Omental fat pad (tissue), 4 donors: ENCODE measurements around the gene RASGEF1C. TPM values are rescaled to one million over a fixed set of nuclear protein-coding genes. Genes with fewer than 3 reads are reported as not detected.

Experiments used
- ATAC-seq: fragments of 150-250 bp; one replicate; pipeline ENCODE4 v1.9.1; 2016; ENCODE audit warnings: mild to moderate bottlenecking, moderate library complexity; ENCODE audit not compliant: low FRiP score
- DNase-seq: peaks from one replicate; pipeline ENCODE4 v3.0.0-alpha.2; 2019; ENCODE audit warnings: low spot score
- total RNA-seq, 4 donors: library from RNA; depleted of rRNA; stranded (reverse); fragments of >200 nt; gene quantifications; one replicate each; pipeline ENCODE4 v1.1.0, GENCODE V29; 2016
- TF ChIP-seq, protein P1 (sequence below), 3 donors: fragments of 450-650 bp; IDR thresholded peaks; one replicate each; pipeline ENCODE4 v1.5.1; 2016 to 2017; ENCODE audit warnings: antibody characterized with exemption in 3 of 3, mild to moderate bottlenecking in 3 of 3, moderate library complexity in 2 of 3

RASGEF1C gene
- total RNA-seq, 4 donors from 2014 or later, result 0.37 to 8.5 TPM; not detected in 2

DNA sequence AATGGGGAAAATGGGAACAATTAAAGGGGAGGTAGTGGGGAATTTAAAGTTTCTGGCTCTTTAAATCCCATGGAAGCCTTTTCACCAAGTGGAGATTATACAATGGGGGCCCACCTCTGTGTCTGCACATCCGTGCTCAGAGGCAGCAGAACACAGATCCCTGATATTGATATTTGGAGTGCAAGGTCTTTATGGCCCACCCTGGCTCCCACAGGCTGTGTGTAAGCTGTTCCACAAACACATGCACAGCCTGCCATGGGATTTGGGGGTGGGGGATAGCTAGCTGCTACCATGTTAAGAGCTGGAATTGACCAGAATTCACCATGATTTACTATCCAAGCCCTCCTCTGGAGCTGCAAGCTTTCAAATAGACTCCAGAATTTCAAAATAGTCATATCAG, 55.9 kb downstream of the RASGEF1C start:
- no peak for DNase-seq
- ATAC-seq, result no peak
- TF ChIP-seq, protein P1, sequence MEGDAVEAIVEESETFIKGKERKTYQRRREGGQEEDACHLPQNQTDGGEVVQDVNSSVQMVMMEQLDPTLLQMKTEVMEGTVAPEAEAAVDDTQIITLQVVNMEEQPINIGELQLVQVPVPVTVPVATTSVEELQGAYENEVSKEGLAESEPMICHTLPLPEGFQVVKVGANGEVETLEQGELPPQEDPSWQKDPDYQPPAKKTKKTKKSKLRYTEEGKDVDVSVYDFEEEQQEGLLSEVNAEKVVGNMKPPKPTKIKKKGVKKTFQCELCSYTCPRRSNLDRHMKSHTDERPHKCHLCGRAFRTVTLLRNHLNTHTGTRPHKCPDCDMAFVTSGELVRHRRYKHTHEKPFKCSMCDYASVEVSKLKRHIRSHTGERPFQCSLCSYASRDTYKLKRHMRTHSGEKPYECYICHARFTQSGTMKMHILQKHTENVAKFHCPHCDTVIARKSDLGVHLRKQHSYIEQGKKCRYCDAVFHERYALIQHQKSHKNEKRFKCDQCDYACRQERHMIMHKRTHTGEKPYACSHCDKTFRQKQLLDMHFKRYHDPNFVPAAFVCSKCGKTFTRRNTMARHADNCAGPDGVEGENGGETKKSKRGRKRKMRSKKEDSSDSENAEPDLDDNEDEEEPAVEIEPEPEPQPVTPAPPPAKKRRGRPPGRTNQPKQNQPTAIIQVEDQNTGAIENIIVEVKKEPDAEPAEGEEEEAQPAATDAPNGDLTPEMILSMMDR (IDR thresholded peaks at IDR 0.05), result no peak

DNA sequence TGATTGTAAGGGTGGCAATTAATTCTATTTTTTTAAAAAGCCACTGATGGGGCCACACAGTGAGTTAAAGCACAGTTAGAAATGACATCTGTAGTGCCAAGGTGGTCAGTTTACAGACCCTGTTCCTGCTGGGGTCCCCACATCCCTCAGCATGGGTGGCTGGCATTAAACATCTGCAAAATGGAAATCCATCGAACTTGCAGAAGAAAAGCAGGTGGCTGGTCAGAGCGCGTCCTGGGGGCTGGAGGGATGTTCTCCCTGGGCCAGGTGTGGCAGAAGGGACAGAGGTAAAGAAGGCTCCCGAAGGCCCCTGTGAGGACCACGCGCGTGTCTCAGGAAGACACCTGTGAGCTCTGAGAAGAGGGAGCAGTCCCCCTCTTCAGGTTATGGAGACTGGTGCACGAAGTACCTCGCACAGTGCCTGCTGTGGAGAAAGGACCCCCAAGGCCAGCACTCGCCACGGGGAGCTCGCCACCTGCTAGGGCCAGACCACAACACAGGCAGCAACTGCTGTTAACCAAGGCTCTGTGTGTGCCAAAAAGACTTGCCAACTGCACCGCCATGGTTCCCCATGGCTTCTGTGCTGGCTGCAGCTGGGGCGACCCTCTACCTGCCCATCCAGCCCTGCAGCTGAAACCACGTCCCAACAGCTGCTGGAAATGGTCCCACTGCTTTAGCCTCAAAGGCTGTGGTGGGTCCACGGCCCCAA, 65.2 kb downstream of the RASGEF1C start:
- TF ChIP-seq, protein P1 (IDR thresholded peaks at IDR 0.05), result no peak
- DNase-seq, result no peak
- no peak for ATAC-seq

DNA sequence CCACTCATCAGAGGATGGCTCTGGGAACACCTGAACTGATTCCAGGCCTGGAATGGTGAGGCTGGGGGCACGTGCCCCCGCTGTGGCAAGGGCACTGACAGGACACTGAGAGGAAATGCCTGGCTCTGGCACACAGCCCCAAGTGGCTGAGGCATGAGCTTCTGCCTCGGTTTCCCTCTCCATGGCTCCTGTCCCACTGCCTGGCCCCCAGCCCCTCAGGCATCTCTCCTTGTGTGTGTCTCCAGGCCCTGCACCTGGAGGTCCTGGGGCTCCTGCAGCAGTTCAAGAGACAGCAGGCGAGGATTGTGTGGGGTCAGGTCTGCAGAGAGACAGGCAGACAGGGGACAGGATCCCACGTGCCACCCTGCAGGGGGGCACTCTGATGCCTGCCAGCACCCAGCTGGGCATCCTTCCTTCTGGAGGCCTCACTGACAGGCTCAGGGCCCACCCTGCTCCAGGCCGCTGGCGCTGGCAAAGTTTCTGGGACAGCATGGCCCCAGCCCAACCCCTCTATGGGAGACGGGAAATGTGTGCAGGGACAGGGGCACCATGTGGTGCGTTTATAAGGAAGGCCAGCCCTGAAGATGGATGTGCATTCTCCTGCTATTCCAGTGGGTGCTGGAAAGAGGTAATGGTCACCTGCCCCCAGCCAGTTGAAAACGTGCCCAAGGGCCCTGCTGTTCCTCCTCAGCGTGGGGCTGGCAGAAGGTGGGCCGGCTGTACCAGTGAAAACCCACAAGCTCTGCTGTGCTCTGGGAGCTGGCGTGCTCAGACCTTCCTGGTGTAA, 66.0 kb downstream of the RASGEF1C start:
- no peak for DNase-seq
- no peak for ATAC-seq
- TF ChIP-seq, protein P1 (IDR thresholded peaks at IDR 0.05), result no peak

DNA sequence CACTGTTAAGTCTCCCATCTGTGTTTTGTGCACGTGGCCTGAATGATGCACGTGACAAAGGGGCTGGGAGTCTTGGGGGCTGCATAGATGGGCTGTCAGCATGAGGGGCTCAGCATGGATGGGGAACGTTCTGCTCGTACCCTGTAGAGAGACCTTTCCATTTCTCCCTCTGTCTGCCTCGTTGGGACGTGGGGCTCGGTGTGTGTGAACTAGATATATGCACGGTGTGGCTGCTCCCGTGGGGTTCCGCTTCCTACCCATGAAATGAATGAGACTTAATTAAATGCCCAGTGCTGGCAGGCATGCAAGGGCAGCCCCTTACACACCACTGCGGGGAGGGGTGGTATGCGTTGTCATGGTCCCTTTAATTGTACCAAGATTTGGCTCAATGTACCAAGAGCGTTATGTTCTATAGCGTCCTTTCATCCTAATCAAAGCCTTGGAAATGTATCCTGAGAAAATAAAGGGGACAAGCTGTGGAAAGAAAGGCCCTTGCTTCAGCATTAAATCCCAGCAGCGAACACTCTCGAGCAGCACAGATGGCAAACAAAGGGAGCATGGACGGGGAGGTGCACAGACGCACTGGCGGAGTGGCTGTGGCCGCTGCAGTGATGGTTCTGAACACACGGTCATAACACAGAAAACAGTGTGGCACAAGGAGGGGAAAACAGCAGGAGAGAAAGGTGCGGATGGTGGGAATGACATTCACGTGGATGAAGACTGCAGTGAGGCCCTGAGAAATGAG, 66.8 kb downstream of the RASGEF1C start:
- DNase-seq (no peak), ATAC-seq (no peak)
- TF ChIP-seq, protein P1 (IDR thresholded peaks at IDR 0.05), result no peak

DNA sequence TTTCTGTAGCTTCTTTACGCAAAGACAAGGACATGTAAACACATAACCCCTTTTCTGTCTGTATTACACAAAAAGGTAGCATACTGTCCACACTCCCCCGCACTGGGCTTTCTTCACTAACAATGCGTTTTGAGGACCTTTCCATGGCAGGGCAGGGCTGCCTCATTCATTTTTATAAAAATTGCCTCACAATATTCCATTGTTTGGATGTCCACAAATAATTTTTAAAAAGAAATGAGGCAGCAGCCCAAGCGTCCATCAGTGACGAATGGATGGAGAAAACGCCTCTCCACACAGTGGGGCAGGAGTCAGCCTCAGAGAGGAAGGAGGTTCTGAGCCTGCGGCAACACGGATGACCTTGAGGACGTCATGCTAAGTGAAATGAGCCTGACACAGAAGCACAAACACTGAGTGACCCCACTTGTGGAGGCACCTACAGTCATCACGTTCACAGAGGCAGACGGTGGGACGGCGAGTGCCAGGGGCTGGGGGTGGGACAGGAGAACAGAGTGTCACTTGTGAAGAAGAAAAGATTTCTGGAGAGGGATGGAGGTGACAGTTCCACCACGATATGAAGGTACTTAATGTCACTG, 67.8 kb downstream of the RASGEF1C start:
- no peak for ATAC-seq
- TF ChIP-seq, protein P1 (IDR thresholded peaks at IDR 0.05), result no peak
- no peak for DNase-seq

DNA sequence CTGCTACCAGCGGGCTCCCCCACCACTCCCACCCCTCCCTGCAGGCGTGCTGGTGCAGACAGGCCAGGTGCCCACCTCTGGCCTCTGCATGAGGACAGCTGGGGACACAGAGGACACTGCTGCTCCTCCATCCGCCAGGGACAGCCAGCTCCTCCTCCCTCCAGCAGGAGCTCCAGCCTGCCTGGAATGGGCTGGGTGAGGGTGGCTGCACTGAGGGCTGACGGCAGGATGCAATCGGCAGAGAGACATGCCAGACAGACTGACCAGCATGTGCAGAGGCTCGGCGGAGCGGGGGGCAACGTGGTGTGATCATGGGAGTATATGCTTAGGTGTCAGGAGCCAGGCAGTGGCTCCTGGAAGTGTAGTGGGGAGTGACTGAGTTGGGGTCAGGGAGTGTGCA, 68.4 kb downstream of the RASGEF1C start:
- no peak for DNase-seq

More for the DNA sequence above, 68.4 kb downstream of the RASGEF1C start:
- ATAC-seq, result no peak
- TF ChIP-seq, protein P1 (IDR thresholded peaks at IDR 0.05), result no peak
